Measurements from ENCODE around the gene HSD17B11. TPM values are rescaled to one million over a fixed set of nuclear protein-coding genes. Genes with fewer than 3 reads are reported as not detected.
A peak's percentile ranks its signal among the peaks of the same experiment; 100 is the strongest.
"Not testable (repeated sequence)": the region's sequence is repeated elsewhere in the genome, so short reads cannot be mapped to it uniquely, and the experiment has no call there.

The HSD17B11 gene
- 10 to 100 TPM; 74.5 to 77.1 TPM for total RNA-seq
- polyA plus RNA-seq, result 100 to 1,000 TPM in 1 of 3 donors, 10 to 100 TPM in 2; 68.0 to 125 (median 97.0) TPM
- 10.1 to 72.4 (median 54.5) reads per million in 6 experiments for total RNA-seq

GRCh38 chr4:87390891-87391575, at the start of gene HSD17B11:
Gene HSD17B11, minus strand, starts transcription at chr4:87391188. Its CDS starts 118 bp downstream, at chr4:87391070.
- Mint-ChIP-seq H3K36me3 (peaks cover 0 to 13% (median 8%) of the 10 kb centered on the region in 3 donors), H3K27ac (peak within 1 kb of the TSS; percentile 94 to 98 (median 97)), H3K9me3 (peaks cover 0 to 10% (median 1%) of the 10 kb centered on the region in 9 donors), H3K27me3 (no peaks in the 10 kb centered on the region), H3K4me1 (peaks cover 23 to 53% (median 51%) of the 10 kb centered on the region in 4 donors), H3K4me3 (peak within 1 kb of the TSS; percentile 92 to 99 (median 96))
- POLR2A ChIA-PET, result interaction anchor here (0.5 to 4.6 kb wide), 17 partner anchors 9 to 1902 kb away, joined by 3 to 60 read pairs (median 4); partner anchors contain the start of genes AFF1, NUDT9 and PPM1K
- DNase-seq (peak; percentile 60 to 91 (median 79)), ATAC-seq (peak; percentile 97 to 98)

GRCh38 chr4:87433342-87433741, 42.4 kb upstream of the HSD17B11 start:
- H3K27me3 Mint-ChIP-seq, result no peaks in the 10 kb centered on the region
- DNase-seq, result no peak
- no peak for ATAC-seq
- peaks cover 4 to 41% (median 9%) of the 10 kb centered on the region in 3 donors for H3K36me3 Mint-ChIP-seq
- no peaks in the 10 kb centered on the region for H3K9me3 Mint-ChIP-seq
- POLR2A ChIA-PET, result interaction anchor here (1.2 kb wide), 1 partner anchor 9 kb away, joined by 3 read pairs; no protein-coding TSS in a partner anchor
- peaks cover 14 to 43% (median 41%) of the 10 kb centered on the region in 4 donors for H3K4me1 Mint-ChIP-seq
- H3K4me3 Mint-ChIP-seq, result no peak overlapping the region
- peak overlapping the region in 3 of 10 donors; percentile 2 to 34 (median 5) for H3K27ac Mint-ChIP-seq

GRCh38 chr4:87430038-87430437, 39.0 kb upstream of the HSD17B11 start:
- POLR2A ChIA-PET, result no interaction called here
- ATAC-seq, result no peak
- Mint-ChIP-seq H3K4me3 (no peak overlapping the region), H3K36me3 (peaks cover 0 to 17% (median 2%) of the 10 kb centered on the region in 3 donors), H3K27me3 (no peaks in the 10 kb centered on the region), H3K4me1 (peaks cover 14 to 63% (median 54%) of the 10 kb centered on the region in 4 donors), H3K9me3 (no peaks in the 10 kb centered on the region), H3K27ac (peak overlapping the region in 3 of 10 donors; percentile 33 to 45 (median 37))
- DNase-seq, result no peak

GRCh38 chr4:87428979-87429378, 38.0 kb upstream of the HSD17B11 start:
- no peak overlapping the region for H3K27ac Mint-ChIP-seq
- peaks cover 0 to 14% (median 2%) of the 10 kb centered on the region in 3 donors for H3K36me3 Mint-ChIP-seq
- ATAC-seq, result no peak
- no peak for DNase-seq
- no peak overlapping the region for H3K4me3 Mint-ChIP-seq
- H3K27me3 Mint-ChIP-seq, result no peaks in the 10 kb centered on the region
- POLR2A ChIA-PET, result interaction anchor here (0.6 kb wide), 2 partner anchors 38 to 48 kb away, joined by 3 to 5 read pairs; no protein-coding TSS in a partner anchor
- peaks cover 17 to 72% (median 62%) of the 10 kb centered on the region in 4 donors for H3K4me1 Mint-ChIP-seq
- H3K9me3 Mint-ChIP-seq, result no peaks in the 10 kb centered on the region

- DNase-seq (no peak), ATAC-seq (no peak)
- Mint-ChIP-seq H3K9me3 (no peaks in the 10 kb centered on the region), H3K36me3 (peaks cover 0 to 8% (median 2%) of the 10 kb centered on the region in 3 donors), H3K27me3 (peaks cover 0 to 2% (median 0%) of the 10 kb centered on the region in 5 donors), H3K27ac (peak overlapping the region in 1 of 10 donors; percentile 35), H3K4me1 (peaks cover 13 to 71% (median 61%) of the 10 kb centered on the region in 4 donors), H3K4me3 (peak overlapping the region in 1 of 10 donors; percentile 29)
- POLR2A ChIA-PET, result no interaction called here
These were observed 36.5 kb upstream of the HSD17B11 start for GRCh38 chr4:87427518-87427868.

GRCh38 chr4:87426865-87427517, 36.0 kb upstream of the HSD17B11 start:
- Mint-ChIP-seq H3K27ac (no peak overlapping the region), H3K27me3 (peaks cover 0 to 2% (median 0%) of the 10 kb centered on the region in 5 donors), H3K36me3 (peaks cover 0 to 5% (median 2%) of the 10 kb centered on the region in 3 donors), H3K9me3 (no peaks in the 10 kb centered on the region), H3K4me1 (peaks cover 11 to 70% (median 60%) of the 10 kb centered on the region in 4 donors), H3K4me3 (peak overlapping the region in 1 of 10 donors; percentile 29)
- DNase-seq, result no peak
- no peak for ATAC-seq
- POLR2A ChIA-PET, result no interaction called here

- Mint-ChIP-seq H3K27ac (peak overlapping the region in 2 of 10 donors; percentile 4 to 44), H3K4me1 (peaks cover 11 to 68% (median 63%) of the 10 kb centered on the region in 4 donors), H3K27me3 (peaks cover 0 to 2% (median 0%) of the 10 kb centered on the region in 5 donors), H3K36me3 (peaks cover 0 to 5% (median 2%) of the 10 kb centered on the region in 3 donors), H3K4me3 (peak overlapping the region in 2 of 10 donors; percentile 10 to 20), H3K9me3 (no peaks in the 10 kb centered on the region)
- no peak for DNase-seq
- POLR2A ChIA-PET, result interaction anchor here (0.6 kb wide), 1 partner anchor 32 kb away, joined by 3 read pairs; no protein-coding TSS in a partner anchor
- no peak for ATAC-seq
These were observed 34.7 kb upstream of the HSD17B11 start for GRCh38 chr4:87425711-87426110.

- not testable (repeated sequence) for ATAC-seq, H3K36me3 Mint-ChIP-seq, DNase-seq, H3K27me3 Mint-ChIP-seq, H3K9me3 Mint-ChIP-seq
- Mint-ChIP-seq H3K4me1 (peaks cover 8 to 59% (median 49%) of the 10 kb centered on the region in 4 donors), H3K27ac (peak overlapping the region in 6 of 10 donors; percentile 45 to 100 (median 71)), H3K4me3 (peak overlapping the region; percentile 63 to 99 (median 84))
- POLR2A ChIA-PET, result interaction anchor here (0.7 to 3.6 kb wide), 3 partner anchors 10 to 1168 kb away, joined by 3 to 60 read pairs (median 6); partner anchors contain the start of genes HERC3 and HSD17B11
These were observed 33.1 kb upstream of the HSD17B11 start for GRCh38 chr4:87424099-87424543.

- ATAC-seq (no peak), DNase-seq (no peak)
- no peaks in the 10 kb centered on the region for H3K9me3 Mint-ChIP-seq
- H3K4me3 Mint-ChIP-seq, result peak overlapping the region; percentile 84 to 100 (median 99)
- H3K27me3 Mint-ChIP-seq, result peaks cover 0 to 2% (median 0%) of the 10 kb centered on the region in 5 donors
- H3K4me1 Mint-ChIP-seq, result peaks cover 4 to 56% (median 45%) of the 10 kb centered on the region in 4 donors
- peaks cover 0 to 5% (median 2%) of the 10 kb centered on the region in 3 donors for H3K36me3 Mint-ChIP-seq
- H3K27ac Mint-ChIP-seq, result peak overlapping the region in 9 of 10 donors; percentile 54 to 100 (median 100)
- POLR2A ChIA-PET, result interaction anchor here (0.8 to 3.6 kb wide), 5 partner anchors 10 to 47 kb away, joined by 3 to 60 read pairs (median 3); partner anchors contain the start of gene HSD17B11
These were observed 32.5 kb upstream of the HSD17B11 start for GRCh38 chr4:87423317-87424098.

GRCh38 chr4:87422104-87423052, 31.4 kb upstream of the HSD17B11 start, which contains the start of gene NUDT9:
Gene NUDT9, plus strand, starts transcription at chr4:87422573. Its CDS starts 333 bp downstream, at chr4:87422906.
- ATAC-seq (peak; percentile 87 to 88), DNase-seq (peak; percentile 79 to 98 (median 86))
- Mint-ChIP-seq H3K4me1 (peaks cover 3 to 46% (median 38%) of the 10 kb centered on the region in 4 donors), H3K27me3 (peaks cover 0 to 2% (median 0%) of the 10 kb centered on the region in 5 donors), H3K27ac (peak within 1 kb of the TSS; percentile 98 to 100 (median 100)), H3K9me3 (peaks cover 0 to under 1% (median 0%) of the 10 kb centered on the region in 9 donors), H3K4me3 (peak within 1 kb of the TSS; percentile 84 to 100 (median 99)), H3K36me3 (peaks cover 0 to under 1% (median 0%) of the 10 kb centered on the region in 3 donors)
- POLR2A ChIA-PET, result interaction anchor here (0.6 to 3.6 kb wide), 9 partner anchors 15 to 202 kb away, joined by 3 to 60 read pairs (median 3); partner anchors contain the start of gene HSD17B11

Data from naive thymus-derived CD8-positive, alpha-beta T cell (primary cell).